AG04449 (cell line): ENCODE results near the gene TRERF1.

Source experiments
- CTCF ChIA-PET: fragments of 350-600 bp; formaldehyde crosslinking; extraction: SDS; loops from one replicate; lab custom pipeline; 2021; ENCODE audit warnings: antibody characterized with exemption; lab: Yijun Ruan, JAX
- POLR2A ChIA-PET: fragments of 400-600, 350-600 bp; formaldehyde crosslinking; extraction: SDS; loops from one replicate; lab custom pipeline; 2020; ENCODE audit warnings: antibody characterized with exemption, inconsistent platforms; lab: Yijun Ruan, JAX
- DNase-seq: peaks from one replicate; pipeline ENCODE4 v3.0.0-alpha.2; 2010; ENCODE audit warnings: low read depth, low spot score
- H3K4me3 ChIP-seq: 2 replicates; pipeline ENCODE4 v1.5.1; 2011; ENCODE audit warnings: low read depth, mild to moderate bottlenecking, control low read depth, low read length
- TF ChIP-seq, protein P1 (sequence below): IDR thresholded peaks from one replicate; pipeline ENCODE4 v1.5.1; 2011; ENCODE audit warnings: mild to moderate bottlenecking, moderate library complexity, low read length, control low read depth, inconsistent platforms; ENCODE audit not compliant: insufficient read depth; ENCODE audit errors: missing control alignments

The TRERF1 gene

DNA sequence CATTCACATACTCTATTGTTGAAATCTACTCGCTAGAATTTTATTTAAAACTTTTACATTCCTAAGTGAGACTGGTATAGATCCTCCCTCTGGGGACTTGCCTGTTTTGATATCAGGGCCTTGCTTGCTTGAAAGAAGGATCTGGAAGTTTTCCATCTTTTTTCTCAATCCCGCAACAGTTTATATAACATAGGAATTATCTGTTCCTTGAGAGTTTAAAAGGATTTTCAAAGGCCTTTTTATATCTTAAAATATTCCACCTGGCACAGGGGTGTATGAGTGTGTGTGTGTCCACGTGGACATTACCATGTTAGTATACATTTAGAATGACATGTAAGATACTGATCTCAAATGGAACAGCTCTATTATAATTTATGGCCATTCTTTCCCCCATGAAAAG, 96.3 kb downstream of the TRERF1 start:
- H3K4me3 ChIP-seq, result no peak overlapping the region
- ChIA-PET CTCF (interaction anchor here (1.0 to 2.1 kb wide), 3 partner anchors 15 to 192 kb away, joined by 3 to 7 read pairs (median 3); no protein-coding TSS in a partner anchor), POLR2A (no interaction called here)
- no peak for DNase-seq
- TF ChIP-seq, protein P1, sequence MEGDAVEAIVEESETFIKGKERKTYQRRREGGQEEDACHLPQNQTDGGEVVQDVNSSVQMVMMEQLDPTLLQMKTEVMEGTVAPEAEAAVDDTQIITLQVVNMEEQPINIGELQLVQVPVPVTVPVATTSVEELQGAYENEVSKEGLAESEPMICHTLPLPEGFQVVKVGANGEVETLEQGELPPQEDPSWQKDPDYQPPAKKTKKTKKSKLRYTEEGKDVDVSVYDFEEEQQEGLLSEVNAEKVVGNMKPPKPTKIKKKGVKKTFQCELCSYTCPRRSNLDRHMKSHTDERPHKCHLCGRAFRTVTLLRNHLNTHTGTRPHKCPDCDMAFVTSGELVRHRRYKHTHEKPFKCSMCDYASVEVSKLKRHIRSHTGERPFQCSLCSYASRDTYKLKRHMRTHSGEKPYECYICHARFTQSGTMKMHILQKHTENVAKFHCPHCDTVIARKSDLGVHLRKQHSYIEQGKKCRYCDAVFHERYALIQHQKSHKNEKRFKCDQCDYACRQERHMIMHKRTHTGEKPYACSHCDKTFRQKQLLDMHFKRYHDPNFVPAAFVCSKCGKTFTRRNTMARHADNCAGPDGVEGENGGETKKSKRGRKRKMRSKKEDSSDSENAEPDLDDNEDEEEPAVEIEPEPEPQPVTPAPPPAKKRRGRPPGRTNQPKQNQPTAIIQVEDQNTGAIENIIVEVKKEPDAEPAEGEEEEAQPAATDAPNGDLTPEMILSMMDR, result no peak

DNA sequence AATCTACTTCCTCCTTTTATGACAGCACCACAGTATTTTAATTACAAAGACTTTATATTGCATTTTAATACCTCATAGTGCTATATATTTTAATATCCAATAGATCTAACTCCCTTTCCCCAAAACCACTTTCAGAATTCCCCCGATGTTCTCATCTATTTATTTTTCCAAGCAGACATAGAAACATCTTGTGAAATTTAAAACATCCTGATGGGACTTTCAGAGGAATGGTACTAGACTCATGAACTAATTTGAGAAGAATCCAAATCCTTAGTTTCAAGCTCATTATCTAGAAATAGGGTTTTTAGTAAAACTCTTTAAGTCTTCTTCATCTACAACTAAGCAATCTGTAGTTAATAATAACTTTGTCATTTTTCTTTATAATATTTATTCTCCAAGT, 97.0 kb downstream of the TRERF1 start:
- TF ChIP-seq, protein P1, result no peak
- ChIA-PET CTCF (interaction anchor here (2.1 to 2.2 kb wide), 2 partner anchors 15 to 193 kb away, joined by 7 to 8 read pairs; no protein-coding TSS in a partner anchor), POLR2A (no interaction called here)
- H3K4me3 ChIP-seq, result no peak overlapping the region
- DNase-seq, result peak; percentile 38

DNA sequence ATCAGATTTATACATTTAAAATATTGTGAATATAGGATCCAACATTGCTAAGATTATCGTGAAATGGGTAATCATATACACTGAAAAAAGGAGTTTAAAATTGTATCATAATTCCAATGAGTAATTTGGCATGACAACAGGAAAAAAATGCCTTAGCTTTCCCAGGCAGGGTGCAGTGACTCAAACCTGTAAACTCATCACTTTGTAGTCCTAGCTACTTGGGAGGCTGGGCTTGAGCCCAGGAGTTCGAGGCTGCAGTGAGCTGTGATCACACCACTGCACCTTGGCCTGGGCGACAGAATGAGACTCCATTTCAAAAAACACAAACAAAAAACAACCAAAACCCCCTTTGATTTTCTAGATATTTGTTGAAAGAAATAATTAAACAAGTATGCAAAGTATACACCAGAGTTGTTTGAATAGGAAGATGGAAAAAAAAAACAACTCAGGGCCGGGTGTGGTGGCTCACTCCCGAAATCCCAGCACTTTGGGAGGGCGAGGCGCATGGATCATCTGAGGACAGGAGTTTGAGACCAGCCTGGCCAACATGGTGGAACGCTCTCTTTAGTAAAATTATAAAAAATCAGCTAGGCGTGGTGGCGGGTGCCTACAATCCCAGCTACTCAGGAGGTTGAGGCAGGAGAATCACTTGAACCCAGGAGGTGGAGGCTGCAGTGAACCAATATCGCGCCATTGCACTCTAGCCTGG, 98.7 kb downstream of the TRERF1 start:
- DNase-seq, result peak; percentile 42
- CTCF ChIA-PET, result interaction anchor here (2.2 kb wide), 1 partner anchor 195 kb away, joined by 8 read pairs; no protein-coding TSS in a partner anchor
- H3K4me3 ChIP-seq, result no peak overlapping the region

DNA sequence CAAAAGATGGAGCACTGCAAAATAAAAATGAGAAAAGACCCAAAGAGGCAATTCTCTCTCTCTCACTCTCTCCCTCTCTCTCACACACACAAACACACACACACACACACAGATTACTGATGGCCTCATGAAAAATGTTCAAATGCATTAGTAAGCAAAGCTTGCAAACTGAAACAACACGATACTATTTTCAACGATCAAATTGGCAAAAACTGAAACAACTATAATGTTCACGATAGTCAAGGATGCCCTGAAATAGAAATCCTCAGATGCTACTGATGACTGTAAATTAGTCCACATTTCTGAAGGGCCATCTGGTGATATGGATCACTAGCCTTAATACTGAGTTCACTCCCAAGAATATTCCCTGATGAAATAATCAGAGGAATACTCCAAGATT, 100.8 kb downstream of the TRERF1 start:
- no peak for DNase-seq

More for the DNA sequence above, 98.7 kb downstream of the TRERF1 start:
- TF ChIP-seq, protein P1, result no peak
- POLR2A ChIA-PET, result interaction anchor here (0.7 to 1.1 kb wide), 2 partner anchors 91 to 101 kb away, joined by 3 to 4 read pairs; no protein-coding TSS in a partner anchor

DNA sequence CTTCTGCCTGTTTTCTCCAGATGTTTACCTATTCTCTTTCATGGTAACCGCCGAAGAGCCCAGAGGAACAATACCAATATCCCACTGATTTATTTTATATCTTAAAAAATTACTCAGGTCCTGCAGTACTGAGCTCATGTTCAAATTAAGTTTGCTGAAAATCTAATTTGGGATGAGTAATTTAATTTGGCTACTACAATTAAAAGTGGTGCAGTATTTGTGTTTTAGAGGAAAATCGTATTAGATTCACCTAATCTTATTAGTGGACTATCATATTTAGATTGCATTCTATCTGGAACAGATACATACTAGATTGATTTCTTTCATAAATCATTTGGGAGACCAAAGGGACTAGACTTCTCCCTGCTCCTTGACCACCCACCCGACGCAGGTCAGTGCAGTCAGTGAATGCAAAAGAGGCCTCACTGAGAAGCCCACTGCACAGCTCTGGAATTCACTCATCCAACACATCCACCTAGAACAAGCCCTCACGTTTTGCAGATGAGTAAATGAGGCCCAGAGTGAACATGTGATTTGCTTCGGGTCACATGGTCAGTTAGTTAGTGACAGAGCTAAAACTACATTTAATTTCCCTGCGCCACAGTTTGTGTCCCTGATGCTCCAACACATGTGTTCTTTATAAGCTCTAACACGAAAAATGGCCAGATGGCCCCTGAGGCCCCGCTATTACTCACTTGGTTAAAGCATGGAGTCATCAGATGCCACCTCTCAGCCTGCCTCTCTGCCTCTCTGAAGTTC, 101.8 kb downstream of the TRERF1 start:
- POLR2A ChIA-PET, result no interaction called here
- H3K4me3 ChIP-seq, result no peak overlapping the region
- TF ChIP-seq, protein P1, result no peak
- DNase-seq, result no peak
- CTCF ChIA-PET, result interaction anchor here (0.9 to 3.7 kb wide), 4 partner anchors 8 to 198 kb away, joined by 3 to 16 read pairs (median 4); no protein-coding TSS in a partner anchor

More for the DNA sequence above, 100.8 kb downstream of the TRERF1 start:
- CTCF ChIA-PET, result interaction anchor here (1.5 to 3.7 kb wide), 2 partner anchors 12 to 197 kb away, joined by 5 to 16 read pairs; no protein-coding TSS in a partner anchor
- POLR2A ChIA-PET, result no interaction called here
- no peak overlapping the region for H3K4me3 ChIP-seq
- TF ChIP-seq, protein P1, result no peak
